ENCODE measurements around the gene FOXRED2. TPM values are rescaled to one million over a fixed set of nuclear protein-coding genes. Genes with fewer than 3 reads are reported as not detected.

FOXRED2 gene
- total and polyA plus RNA-seq, 2 of the 4 experiments (the other 2 are of a cell fraction), result 1.6 to 4.0 TPM

GRCh38 chr22:36512991-36513390 is 6.2 kb upstream of the FOXRED2 start:
- Histone ChIP-seq H3K9ac (ENCODE audit: low read depth, low read length) (no peak overlapping the region), H3K27ac (ENCODE audit: insufficient read depth, low read length) (no peak overlapping the region), H2BK20ac (ENCODE audit: low read depth, low read length) (no peak overlapping the region), H3K23ac (ENCODE audit: low read depth, low read length) (no peak overlapping the region), H3K4me1 (ENCODE audit: control insufficient read depth, insufficient read depth, low read length) (no peaks in the 10 kb centered on the region), H2BK5ac (ENCODE audit: low read depth, low read length, poor library complexity, severe bottlenecking) (no peak overlapping the region), H3K27me3 (ENCODE audit: control insufficient read depth, insufficient read depth, low read length) (no peaks in the 10 kb centered on the region), H3K18ac (ENCODE audit: low read depth, low read length) (no peak overlapping the region), H3K4me2 (ENCODE audit: low read depth, low read length) (no peak overlapping the region), H2AFZ (replicated peaks; ENCODE audit: low read length, poor library complexity) (no peak overlapping the region), H3K79me1 (ENCODE audit: low read depth in 1 of 2, low read length in 2 of 2) (peaks cover 5 to 12% of the 10 kb centered on the region in 2 experiments; a peak in 2 of 4 replicates), H3K9me1 (ENCODE audit: insufficient read depth, low read length) (peaks cover 3% of the 10 kb centered on the region; the same call in 1 of the 2 replicates), H3K14ac (replicated peaks; ENCODE audit: low read depth, low read length) (no peak overlapping the region), H3K4me3 (ENCODE audit: insufficient read depth, low read depth, low read length) (no peak overlapping the region), H3K36me3 (ENCODE audit: control insufficient read depth, insufficient read depth, low read length) (peaks cover 65% of the 10 kb centered on the region), H2BK15ac (ENCODE audit: low read depth, low read length) (no peak overlapping the region), H4K8ac (ENCODE audit: low read depth in 2 of 2, low read length in 2 of 2) (no peak overlapping the region), H2BK120ac (ENCODE audit: low read depth, low read length) (no peak overlapping the region), H2AK9ac (replicated peaks; ENCODE audit: low read depth, low read length, poor library complexity) (no peak overlapping the region), H4K91ac (ENCODE audit: insufficient read depth, low read depth, low read length) (no peak overlapping the region), H2AK5ac (ENCODE audit: low read depth, low read length) (no peak overlapping the region), H4K20me1 (ENCODE audit: insufficient read depth, low read length) (peaks cover 38% of the 10 kb centered on the region), H4K5ac (ENCODE audit: low read depth, low read length) (no peak overlapping the region), H3K9me3 (ENCODE audit: control insufficient read depth, insufficient read depth, low read length) (no peaks in the 10 kb centered on the region), H3K56ac (ENCODE audit: extremely low read depth, insufficient read depth, low read length) (no peak overlapping the region), H3K4ac (ENCODE audit: low read depth, low read length) (no peak overlapping the region)
- in situ Hi-C loops (cut with MboI; ENCODE audit: low sequenced_read_pairs), result loop anchor here (25.0 kb wide), 1 partner anchor 1201 kb away; no protein-coding TSS in a partner anchor
- no peak for DNase-seq
- no peak for TF ChIP-seq BHLHE40 (IDR thresholded peaks at IDR 0.05; ENCODE audit: low read depth, low read length)
- ChIA-PET POLR2A (ENCODE audit: unreplicated experiment) (interaction anchor here (0.6 kb wide), 1 partner anchor 260 kb away, joined by 15 read pairs; no protein-coding TSS in a partner anchor), CTCF (no interaction called here)
- intact Hi-C loops (cut with micrococcal nuclease), result no loop called here
- BruUV-seq (replicated peaks), result no TSS peak
- no CpG with 5 or more reads among the region's 4 CpGs for WGBS, 2 experiments (ENCODE audit: extremely low coverage in 2 of 2, insufficient read length in 1 of 2)
- no peak for ATAC-seq (ENCODE audit: low read depth)
- dilution Hi-C loops (cut with HindIII; ENCODE audit: low sequenced_read_pairs, unreplicated experiment), result no loop called here
